Measurements from ENCODE around the gene NTPCR. TPM values are rescaled to one million over a fixed set of nuclear protein-coding genes. Genes with fewer than 3 reads are reported as not detected.
"Not testable (repeated sequence)": the region's sequence is repeated elsewhere in the genome, so short reads cannot be mapped to it uniquely, and the experiment has no call there.

Gene NTPCR
- total RNA-seq, 1 donor from 2014 or later = 12.6 TPM

DNA sequence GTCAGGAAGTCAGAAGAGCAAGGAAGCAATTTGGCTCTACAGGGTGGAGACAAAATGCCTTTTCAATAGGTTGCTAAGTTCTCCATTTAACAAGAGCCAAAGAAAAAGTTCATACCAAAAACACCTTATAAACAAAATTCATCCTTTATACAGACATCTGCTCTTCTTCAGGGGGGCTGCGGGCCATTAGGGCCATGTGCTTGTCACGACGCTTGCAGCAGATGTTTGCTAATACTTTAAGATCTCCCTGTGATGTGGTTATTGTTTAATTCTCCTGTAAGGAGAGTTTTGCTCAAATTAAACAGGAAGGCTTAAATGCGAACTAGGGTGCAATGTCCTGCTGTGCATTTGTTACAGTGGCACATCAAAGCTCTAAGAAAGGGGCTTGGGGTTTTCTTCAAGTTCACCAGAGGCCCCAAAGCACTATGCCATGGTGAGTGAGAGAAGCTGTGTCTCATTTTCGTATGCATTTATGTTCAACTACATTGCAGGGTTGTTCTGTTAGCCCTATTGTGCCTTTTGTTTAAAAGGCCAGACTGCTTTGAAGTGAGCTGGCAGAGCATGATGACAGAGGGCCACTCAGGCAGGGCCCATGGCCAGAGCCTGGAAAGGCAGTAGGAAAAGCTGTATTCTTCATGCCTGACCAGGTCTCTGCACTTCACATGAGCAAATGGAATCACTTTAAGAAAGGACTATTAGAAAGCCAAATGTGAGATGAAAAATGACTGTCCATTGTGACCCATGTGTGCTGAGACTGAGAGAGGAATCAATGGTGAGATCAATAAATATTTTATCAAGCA lies 24.8 kb upstream of the NTPCR start:
- DNase-seq (ENCODE audit: low spot score in 2 of 2) (no peak), FAIRE-seq (no peak)

DNA sequence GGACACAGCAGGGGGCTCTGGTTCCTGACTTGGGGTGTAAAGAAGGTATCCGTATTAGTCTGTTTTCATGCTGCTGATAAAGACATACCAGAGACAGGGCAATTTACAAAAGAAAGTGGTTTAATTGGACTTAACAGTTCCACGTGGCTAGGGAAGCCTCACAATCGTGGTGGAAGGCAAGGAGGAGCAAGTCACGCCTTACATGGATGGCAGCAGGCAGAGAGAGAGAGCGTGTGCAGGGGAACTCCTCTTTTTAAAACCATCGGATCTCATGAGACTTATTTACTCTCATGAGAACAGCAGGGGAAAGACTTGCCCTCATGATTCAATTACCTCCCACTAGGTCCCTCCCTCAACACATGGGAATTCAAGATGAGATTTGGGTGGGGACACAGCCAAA lies 23.2 kb upstream of the NTPCR start:
- DNase-seq (ENCODE audit: low spot score in 2 of 2); FAIRE-seq: not testable (repeated sequence)

DNA sequence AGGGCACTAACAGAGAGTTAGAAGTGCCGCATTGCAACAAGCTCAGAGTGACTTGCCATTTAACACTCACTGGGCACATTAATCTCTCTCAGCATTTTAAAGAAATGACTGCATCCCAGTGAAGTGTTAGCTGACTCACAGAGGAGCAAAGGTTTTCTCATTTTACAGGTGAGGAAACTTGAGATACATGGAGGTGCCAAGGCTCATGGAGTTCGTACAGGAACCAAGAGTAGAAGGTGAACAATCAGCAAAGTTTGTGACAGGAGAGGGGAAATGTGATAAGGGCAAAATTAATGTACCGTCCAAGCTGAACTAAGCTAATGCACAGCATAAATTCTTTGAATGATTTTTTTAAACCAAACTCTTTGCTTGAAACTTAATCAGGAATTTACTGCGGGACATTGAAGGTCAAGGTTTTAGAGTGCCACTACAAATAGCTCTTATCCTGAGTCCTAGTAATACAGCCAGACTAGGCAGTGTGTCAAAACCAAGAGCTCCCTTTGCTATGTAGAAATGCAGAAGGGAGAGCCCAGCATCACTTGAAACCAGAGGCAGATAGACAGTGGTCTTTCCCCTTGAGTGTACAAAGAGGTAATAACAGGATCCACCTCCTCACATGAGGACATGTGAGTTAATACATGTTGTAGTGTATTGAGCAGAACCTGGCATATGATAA lies 22.4 kb upstream of the NTPCR start:
- FAIRE-seq = no peak
- DNase-seq (ENCODE audit: low spot score in 2 of 2) = no peak

DNA sequence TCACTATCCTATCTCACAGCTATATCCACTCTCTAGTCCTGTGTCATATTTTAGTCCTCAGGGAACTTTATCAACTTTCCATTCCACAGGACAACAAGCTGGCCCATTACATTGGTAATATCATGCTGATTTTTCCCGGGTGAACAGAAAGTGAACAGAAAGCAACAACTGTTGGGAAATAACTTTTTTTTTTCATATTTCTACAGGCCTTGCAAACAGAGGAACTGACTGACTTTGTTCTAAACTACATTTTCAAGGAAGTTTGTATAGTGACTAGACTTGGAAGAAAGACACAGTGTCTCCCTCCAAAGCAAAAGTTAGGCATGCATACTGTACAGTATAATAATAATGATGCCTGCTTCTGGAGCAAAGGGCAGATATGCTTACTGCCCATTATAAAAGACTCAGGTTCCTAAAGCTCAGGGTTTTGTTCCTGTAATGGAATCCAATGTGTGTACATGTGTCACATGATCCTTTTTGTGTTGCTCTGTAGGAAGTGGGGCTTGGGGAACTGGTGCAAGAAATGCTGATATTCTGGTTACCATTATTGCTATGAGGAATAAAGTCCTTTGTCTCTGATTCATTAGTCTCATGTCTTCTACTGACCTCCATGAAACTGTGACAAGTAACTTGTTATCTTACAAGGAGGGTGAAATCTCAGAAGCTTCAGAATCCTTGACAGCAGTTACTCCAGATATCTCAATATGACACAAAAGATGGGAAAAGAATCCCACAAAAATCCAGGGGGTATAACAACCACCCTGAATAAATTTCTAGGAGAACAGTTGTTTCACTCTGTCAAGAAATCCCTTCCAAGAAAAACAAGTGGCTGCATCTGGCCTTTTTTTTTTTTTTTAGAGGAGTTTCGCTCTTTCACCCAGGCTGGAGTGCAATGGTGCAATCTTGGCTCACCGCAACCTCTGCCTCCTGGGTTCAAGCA lies 17.7 kb upstream of the NTPCR start:
- FAIRE-seq (no peak), DNase-seq (ENCODE audit: low spot score in 2 of 2) (no peak)

DNA sequence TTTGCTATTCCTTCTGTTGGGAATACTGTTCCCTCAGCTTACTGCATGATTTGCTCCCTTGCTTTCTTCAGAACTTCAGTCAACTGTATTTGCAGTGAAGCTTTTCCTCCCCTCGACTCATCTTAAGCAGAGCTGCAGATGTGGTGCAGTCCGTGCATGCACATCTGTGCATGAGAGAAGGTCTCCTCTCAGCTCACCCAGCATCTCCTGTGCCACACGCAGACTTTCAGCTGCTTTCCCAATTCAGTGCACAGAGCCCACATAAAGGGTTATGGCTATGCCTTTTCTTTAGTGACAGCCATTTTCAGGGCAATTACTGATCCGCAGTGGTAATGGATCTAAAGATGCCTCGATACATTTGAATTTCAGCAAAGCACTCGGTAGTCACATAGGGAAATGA lies 13.5 kb upstream of the NTPCR start:
- FAIRE-seq = no peak
- no peak for DNase-seq (ENCODE audit: low spot score in 2 of 2)

DNA sequence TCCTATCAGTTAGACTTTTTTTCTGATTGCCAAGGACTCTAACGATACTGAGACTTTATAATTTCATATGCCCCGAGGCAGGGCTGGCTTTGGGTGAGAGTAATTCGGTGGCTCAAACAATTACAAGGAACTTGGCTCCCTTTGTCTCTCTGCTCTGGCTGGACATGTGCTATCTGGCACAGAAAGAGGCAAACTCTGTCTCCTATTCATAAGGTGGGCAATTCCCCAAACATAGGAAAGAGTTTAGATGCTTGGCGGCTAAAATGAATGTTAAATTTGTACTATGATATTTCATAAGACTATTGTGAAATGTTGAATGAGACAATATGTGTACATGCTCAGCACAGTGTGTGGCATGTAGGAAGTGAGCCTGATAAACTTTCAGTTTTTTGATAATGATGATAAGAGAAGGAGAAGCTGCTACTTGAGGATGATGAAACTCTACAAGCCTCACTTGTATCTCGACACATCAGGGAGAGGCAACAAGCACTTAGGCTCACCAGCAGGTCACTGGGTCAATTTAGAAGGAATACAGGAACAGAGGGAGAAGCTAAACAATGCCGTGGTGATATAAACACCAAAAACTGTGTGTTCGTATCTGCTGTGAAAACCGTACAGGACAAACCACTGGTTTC lies 12.6 kb upstream of the NTPCR start:
- FAIRE-seq = no peak
- no peak for DNase-seq (ENCODE audit: low spot score in 2 of 2)

DNA sequence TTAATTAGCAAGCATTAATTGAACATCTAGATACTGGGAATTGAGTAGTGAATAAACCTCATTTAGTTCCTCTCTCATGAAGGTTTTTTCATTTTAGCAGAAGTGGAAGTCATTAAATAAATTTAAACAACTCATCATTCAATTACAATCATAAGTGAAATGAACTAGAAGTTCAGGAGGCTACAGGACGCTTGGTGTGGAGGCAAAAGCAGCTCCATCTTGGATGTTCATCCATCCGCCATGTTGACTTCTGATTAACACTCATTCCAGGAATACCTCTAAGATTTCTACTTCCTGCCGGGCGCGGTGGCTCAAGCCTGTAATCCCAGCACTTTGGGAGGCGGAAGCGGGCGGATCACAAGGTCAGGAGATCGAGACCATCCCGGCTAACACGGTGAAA lies 11.5 kb upstream of the NTPCR start:
- no peak for FAIRE-seq
- no peak for DNase-seq (ENCODE audit: low spot score in 2 of 2)

DNA sequence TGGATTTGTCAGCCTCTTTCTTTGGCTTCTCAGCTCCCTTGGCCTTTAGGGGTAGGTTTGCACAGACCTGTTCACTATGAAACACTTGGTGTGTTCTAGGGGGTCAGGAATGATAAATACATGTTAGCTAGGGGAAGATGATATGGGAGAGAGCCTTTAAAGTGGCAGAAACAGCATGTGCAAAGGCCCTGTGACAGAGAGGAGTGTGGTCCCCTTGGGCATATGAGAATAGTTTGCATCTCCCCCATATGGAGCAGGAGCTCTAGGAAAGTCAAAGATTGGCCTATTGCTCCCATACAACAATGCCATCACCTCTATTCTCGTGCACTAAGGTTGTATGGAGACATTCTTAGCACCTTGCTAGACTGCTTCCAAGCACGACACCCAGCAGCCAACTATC lies 10.7 kb upstream of the NTPCR start:
- FAIRE-seq (no peak), DNase-seq (ENCODE audit: low spot score in 2 of 2) (no peak)

DNA sequence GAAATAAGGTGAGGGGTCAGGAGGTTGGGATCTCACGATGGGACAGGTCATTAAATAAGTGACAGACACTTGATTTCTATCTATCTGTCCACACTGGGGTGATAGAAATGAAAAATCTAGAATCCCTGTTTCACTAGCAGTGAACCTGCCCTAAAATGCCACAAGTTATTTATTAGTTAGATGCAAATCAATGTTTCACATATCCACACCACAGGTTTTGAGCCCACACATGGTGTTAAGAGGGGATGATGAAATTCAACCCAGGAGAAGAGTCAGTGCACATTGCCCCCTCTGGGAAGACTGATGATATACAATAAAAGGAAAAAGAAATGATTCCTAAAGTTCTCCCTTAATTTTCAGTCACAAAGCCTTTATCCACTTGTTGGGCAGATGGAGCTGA lies 10.1 kb upstream of the NTPCR start:
- no peak for DNase-seq (ENCODE audit: low spot score in 2 of 2)
- FAIRE-seq = no peak

DNA sequence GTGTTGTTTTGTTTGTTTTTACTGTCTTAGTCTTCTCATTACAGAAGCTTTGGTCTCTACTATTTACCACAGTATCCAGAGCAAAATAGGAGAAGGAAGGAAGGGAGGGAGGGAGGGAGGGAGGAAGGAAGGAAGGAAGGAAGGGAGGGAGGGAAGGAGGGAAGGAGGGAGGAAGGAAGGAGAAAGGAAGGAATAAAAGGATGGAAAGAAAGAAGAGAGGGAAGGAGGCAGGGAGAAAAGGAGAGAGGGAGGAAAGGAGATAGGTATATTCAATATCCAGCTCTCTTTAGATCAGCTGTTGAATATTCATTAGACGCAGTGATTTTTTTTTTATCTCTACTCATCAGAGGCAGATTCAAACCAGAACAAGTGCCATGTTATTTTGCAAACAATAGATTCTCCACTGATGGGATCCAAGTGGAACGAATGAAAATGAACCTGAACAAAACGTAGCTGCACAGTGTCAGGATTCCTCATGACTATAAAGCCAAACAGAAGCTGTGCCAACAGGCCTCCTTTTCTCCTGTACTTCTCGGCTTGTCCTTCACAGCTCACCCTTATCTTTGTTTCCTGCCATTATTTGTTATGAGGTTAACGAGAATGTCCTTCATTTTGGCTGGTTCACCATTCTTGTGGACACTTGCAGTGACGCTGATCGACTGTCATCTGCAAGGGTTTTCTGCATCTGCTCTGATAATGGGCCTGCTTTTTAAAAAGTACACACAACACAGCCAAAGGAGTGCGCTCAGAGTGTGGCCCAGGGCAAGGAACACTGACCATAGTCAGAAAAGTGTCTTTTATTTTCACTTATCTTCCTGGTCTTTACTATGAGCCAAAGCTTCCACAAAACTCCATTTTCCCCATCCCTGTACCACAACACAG lies 7.8 kb upstream of the NTPCR start:
- DNase-seq (ENCODE audit: low spot score in 2 of 2) (no peak), FAIRE-seq (no peak)

DNA sequence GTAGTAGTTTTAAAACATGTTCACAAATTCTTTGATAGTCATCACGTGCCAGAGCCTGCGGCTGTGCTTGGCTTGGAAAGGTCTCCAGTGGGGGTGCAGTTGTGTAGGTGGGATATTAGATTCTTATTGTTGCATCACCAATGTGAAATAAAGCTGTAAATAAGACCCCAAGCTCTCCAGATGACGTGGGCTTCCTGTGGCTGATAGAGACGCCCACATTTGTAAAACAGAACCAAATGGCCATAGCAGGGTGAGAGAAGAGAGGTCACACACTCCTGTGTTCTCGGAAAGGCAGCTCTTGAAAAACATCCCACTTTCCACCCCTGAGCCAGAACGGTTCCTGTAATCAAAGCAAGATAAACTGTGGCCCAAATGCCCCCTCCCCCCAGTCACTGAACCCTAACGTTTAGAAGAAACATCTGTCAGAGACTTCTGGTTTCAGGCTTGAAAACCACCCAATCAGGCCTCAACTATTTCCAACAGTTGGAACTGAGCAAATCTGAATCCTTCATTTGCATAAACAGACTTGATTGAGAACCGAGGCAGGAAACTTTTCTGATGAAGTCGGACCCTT lies 6.6 kb upstream of the NTPCR start:
- no peak for FAIRE-seq
- no peak for DNase-seq (ENCODE audit: low spot score in 2 of 2)

DNA sequence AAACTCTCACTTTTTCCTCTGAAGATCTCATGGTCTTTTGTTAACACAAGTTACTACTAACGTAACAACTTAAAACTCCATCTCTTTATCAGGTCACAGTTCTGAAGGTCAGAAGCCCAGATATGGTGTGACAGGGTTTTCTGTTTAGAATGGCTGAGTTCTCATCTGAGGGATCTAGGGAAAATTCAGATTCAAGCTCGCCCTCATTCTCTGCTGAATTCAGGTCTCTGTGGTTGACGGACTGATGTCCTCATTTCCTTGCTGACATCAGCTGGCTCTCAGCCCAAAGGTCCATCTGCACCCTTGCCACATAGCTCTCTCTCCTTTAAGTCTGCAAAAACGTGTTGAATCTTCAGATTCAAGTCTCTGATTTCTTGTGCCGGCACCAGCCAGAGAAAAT lies 6.1 kb upstream of the NTPCR start:
- DNase-seq (ENCODE audit: low spot score in 2 of 2) (no peak), FAIRE-seq (no peak)

DNA sequence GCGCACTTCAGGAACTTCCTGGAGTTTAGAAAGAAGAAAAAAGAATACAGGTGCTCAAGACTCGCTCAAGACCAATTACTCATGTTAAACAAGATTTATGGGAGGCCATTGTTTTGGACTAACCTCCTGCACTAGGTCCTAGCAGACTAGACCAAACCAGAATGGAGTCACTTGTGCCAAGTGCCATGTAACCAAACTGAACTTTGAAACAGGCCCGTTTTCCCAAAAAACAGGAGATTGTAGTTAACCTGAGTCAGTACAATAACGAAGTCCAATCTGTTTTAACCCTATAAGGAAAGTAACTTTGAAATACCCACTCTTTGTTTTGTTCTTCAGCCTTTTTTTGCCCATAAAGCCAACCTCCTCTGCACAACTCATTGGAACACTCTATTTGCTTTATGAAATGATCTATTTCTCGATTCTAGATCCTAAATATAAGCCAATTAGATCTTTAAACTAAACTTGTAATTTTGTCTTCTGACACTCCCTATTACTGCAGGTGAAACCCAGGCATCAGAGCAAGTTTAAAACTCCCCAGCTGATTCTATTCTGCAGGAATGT lies 695 bp upstream of the NTPCR start:
- DNase-seq (ENCODE audit: low spot score in 2 of 2) (no peak), FAIRE-seq (no peak)

DNA sequence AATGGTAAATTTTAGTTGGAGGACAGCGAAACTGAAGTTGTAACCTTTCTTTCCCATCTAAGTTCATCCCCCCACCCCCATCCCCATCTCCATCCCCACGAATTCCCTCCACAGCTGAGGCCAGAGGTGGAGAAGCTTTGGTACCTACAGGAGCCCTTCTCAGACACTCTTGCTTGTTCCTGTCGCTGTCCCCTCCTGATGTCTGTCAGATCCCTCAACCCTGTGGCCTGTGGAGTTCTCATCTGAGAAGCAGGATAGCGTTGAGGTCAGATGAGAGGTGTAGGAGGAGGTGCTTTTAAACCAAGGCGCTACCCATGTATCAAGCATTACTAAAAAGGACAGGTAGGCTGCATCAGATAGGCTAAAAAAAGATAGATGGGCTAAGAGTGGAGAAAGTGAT lies 769 bp downstream of the NTPCR start:
- DNase-seq (ENCODE audit: low spot score in 2 of 2) (peak in 1 of 2 donors; percentile 30), FAIRE-seq (no peak)

DNA sequence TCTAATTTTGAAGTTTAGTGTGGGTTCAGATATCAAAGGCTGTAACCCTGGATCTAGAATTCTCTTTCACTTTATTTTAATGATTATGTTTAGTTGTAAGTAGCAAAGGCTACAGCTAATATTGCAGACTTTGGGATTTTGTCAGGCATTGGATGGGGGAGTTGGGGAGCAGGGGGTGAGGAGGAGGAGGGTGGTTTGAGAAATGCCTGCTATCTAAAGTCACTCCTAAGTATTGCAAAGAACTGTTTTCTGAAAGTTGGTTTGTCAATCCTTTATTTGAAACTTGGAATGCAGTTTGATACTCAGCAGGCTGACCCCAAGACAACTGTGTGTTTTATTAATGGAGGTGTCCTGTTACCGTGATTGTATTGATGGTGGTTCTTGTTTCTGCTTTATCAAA lies 1.2 kb downstream of the NTPCR start:
- FAIRE-seq = no peak
- no peak for DNase-seq (ENCODE audit: low spot score in 2 of 2)

DNA sequence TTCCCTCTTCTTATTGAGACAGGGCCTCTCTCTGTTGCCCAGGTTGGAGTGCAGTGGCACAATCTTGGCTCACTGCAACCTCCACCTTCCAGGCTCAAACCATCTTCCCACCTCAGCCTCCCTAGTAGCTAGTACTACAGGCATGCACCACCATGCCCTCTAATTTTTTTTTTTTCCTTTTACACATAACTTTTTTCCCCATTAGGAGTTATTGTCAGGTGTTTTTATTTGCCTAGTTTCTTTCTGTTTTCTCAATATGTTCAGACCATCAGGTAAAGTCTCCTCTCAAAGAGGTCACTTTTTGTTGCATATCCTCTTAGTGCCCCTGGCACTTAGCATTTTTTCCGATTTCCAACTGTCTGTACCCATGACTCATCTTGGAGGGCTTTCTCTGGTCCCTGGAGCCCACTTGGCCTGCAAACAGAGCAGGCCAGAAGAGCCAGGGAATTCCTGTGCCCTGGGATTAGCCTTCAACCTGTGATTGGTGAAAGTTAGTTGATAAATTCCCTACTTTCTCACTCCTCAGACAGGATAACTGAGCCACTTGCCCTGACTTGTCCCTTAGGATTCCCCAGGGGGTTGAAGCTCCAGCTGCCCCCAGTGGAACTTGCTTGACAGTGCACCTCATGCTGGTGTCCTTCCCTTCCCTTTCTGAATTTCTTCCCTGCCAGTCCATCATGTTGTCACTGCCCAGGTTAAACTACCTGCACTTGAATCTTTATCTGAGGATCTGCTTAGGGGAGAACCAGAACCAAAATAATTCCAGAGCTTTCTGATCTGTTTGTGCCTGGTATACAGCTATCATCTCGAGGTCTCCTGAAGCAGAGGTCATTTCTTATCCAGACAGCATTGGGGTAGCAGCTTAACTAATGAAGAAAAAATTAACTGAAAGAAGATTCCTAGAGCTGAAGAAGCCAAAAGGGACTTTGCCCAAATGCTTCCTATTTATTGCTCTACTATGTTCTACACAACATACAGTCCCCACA lies 2.4 kb downstream of the NTPCR start:
- no peak for DNase-seq (ENCODE audit: low spot score in 2 of 2)
- FAIRE-seq = no peak

DNA sequence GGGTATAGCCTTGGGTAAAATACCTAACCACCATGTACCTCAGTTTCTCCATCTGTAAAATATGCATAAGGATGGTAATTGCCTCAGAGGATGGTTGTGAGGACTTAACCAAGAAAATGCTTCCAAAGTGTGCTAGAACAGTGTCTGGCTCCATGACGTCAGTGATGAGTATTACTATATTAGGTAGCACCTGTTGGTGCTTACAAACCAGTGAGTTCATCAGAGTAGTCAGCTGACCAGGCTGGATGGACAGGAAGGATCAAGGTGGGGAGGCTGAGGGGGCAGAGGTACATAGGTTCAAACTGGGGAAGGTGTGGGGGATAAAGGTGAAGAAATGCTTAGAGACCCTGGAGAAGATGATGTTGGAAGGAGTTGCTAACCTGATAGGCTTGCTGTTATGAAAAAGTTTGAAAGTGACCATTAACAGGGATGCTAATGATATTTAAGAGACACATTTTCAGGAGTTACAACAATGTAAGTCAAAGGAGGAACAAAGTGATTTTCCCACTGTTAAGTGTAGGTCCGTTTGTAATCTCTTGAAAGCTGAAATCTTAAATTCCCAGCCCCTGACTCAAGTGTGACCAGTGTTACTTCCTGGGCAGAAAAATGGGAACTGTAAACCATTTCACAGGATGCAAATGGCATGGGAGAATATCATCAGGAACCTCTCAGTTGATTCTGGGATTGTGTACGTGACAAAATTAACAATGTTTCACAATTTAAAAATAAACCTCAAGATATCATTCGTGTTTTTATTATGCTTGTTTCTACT lies 4.4 kb downstream of the NTPCR start:
- DNase-seq (ENCODE audit: low spot score in 2 of 2) (no peak), FAIRE-seq (no peak)

All from frontal cortex (tissue), 4 donors.